ENCODE data around the gene CLTA.

- TF ChIP-seq CTCF (IDR thresholded peaks at IDR 0.05) (no peak), EZH2 (IDR thresholded peaks at IDR 0.05; ENCODE audit: borderline replicate concordance, insufficient read depth, low read depth, low read length, poor library complexity, severe bottlenecking) (no peak)
These were observed 47.5 kb upstream of the CLTA start for GRCh38 chr9:36143245-36143641.

Data from B cell (primary cell).